GM20000 (cell line): ENCODE results near the gene SPON2.

ENCODE experiments used
- DNase-seq: peaks from one replicate; pipeline ENCODE4 v3.0.0; 2012; ENCODE audit warnings: low spot score
- CTCF ChIP-seq: IDR thresholded peaks from 2 replicates; pipeline ENCODE4 v1.5.1; 2012; ENCODE audit warnings: mild to moderate bottlenecking, control low read depth; ENCODE audit errors: extremely low read depth, missing control alignments

Gene SPON2

GRCh38 chr4:1192091-1192492, 19.7 kb upstream of the SPON2 start:
- DNase-seq, result no peak
- TF ChIP-seq CTCF, result no peak

GRCh38 chr4:1191621-1192020, 19.2 kb upstream of the SPON2 start:
- no peak for DNase-seq
- TF ChIP-seq CTCF, result no peak

- TF ChIP-seq CTCF, result no peak
- no peak for DNase-seq
Measured at GRCh38 chr4:1187182-1187581, 14.8 kb upstream of the SPON2 start.

GRCh38 chr4:1183985-1184773, 11.8 kb upstream of the SPON2 start:
- peak; percentile 76 for DNase-seq
- TF ChIP-seq CTCF, result no peak

- DNase-seq, result no peak
- no peak for TF ChIP-seq CTCF
Measured at GRCh38 chr4:1182313-1182712, 9.9 kb upstream of the SPON2 start.

- no peak for DNase-seq
Measured at GRCh38 chr4:1180663-1181062, 8.3 kb upstream of the SPON2 start.

GRCh38 chr4:1179976-1180375, 7.6 kb upstream of the SPON2 start:
- no peak for DNase-seq
- TF ChIP-seq CTCF, result no peak

More at GRCh38 chr4:1180663-1181062, 8.3 kb upstream of the SPON2 start:
- no peak for TF ChIP-seq CTCF
